ENCODE results near the gene MTMR1.

The MTMR1 gene

GRCh38 chrX:150729956-150730355 is 36.8 kb downstream of the MTMR1 start:
- TF ChIP-seq CTCF (IDR thresholded peaks at IDR 0.05; ENCODE audit: borderline replicate concordance, extremely low read depth, low read length, poor library complexity, severe bottlenecking) (no peak), EZH2 (IDR thresholded peaks at IDR 0.05; ENCODE audit: borderline replicate concordance, low read depth, low read length, severe bottlenecking) (no peak)
- H3K9ac ChIP-seq (ENCODE audit: low read depth, low read length) = no peak overlapping the region
- H3K4me3 ChIP-seq (ENCODE audit: low read depth in 1 of 2, low read length in 2 of 2) = no peak overlapping the region
- no peak overlapping the region for H2AFZ ChIP-seq (ENCODE audit: low read depth, low read length)
- H3K79me2 ChIP-seq (ENCODE audit: insufficient read depth, low read length) = peaks cover 8% of the 10 kb centered on the region
- no peak overlapping the region for H3K4me2 ChIP-seq (ENCODE audit: insufficient read depth, low read length)
- no peaks in the 10 kb centered on the region for H3K27me3 ChIP-seq (ENCODE audit: insufficient read depth, low read length, poor library complexity)
- H4K20me1 ChIP-seq (ENCODE audit: insufficient read depth, low read length) = peaks cover 7% of the 10 kb centered on the region; the same call in 1 of the 2 replicates
- H3K4me1 ChIP-seq (ENCODE audit: insufficient read depth, low read length) = no peaks in the 10 kb centered on the region
- no peak for DNase-seq
- ATAC-seq (ENCODE audit: insufficient read depth, low read depth) = no peak
- no peaks in the 10 kb centered on the region for H3K9me3 ChIP-seq (ENCODE audit: insufficient read depth, low read length, severe bottlenecking)
- H3K27ac ChIP-seq (ENCODE audit: low read length) = no peak overlapping the region
- peaks cover 72% of the 10 kb centered on the region for H3K36me3 ChIP-seq (ENCODE audit: insufficient read depth, low read length)

GRCh38 chrX:150730719-150731118 is 37.5 kb downstream of the MTMR1 start:
- ATAC-seq (ENCODE audit: insufficient read depth, low read depth) (no peak), DNase-seq (no peak)
- H3K4me3 ChIP-seq (ENCODE audit: low read depth in 1 of 2, low read length in 2 of 2) = no peak overlapping the region
- H2AFZ ChIP-seq (ENCODE audit: low read depth, low read length) = no peak overlapping the region
- no peak overlapping the region for H3K4me2 ChIP-seq (ENCODE audit: insufficient read depth, low read length)
- H3K9ac ChIP-seq (ENCODE audit: low read depth, low read length) = no peak overlapping the region
- no peaks in the 10 kb centered on the region for H3K4me1 ChIP-seq (ENCODE audit: insufficient read depth, low read length)
- H3K9me3 ChIP-seq (ENCODE audit: insufficient read depth, low read length, severe bottlenecking) = no peaks in the 10 kb centered on the region
- no peaks in the 10 kb centered on the region for H3K27me3 ChIP-seq (ENCODE audit: insufficient read depth, low read length, poor library complexity)
- peaks cover 5% of the 10 kb centered on the region for H3K79me2 ChIP-seq (ENCODE audit: insufficient read depth, low read length)
- H3K36me3 ChIP-seq (ENCODE audit: insufficient read depth, low read length) = peaks cover 79% of the 10 kb centered on the region
- no peak overlapping the region for H3K27ac ChIP-seq (ENCODE audit: low read length)
- peaks cover 6% of the 10 kb centered on the region; the same call in 1 of the 2 replicates for H4K20me1 ChIP-seq (ENCODE audit: insufficient read depth, low read length)
- no peak for TF ChIP-seq CTCF (IDR thresholded peaks at IDR 0.05; ENCODE audit: borderline replicate concordance, extremely low read depth, low read length, poor library complexity, severe bottlenecking)
- TF ChIP-seq EZH2 (IDR thresholded peaks at IDR 0.05; ENCODE audit: borderline replicate concordance, low read depth, low read length, severe bottlenecking) = no peak

- H3K36me3 ChIP-seq (ENCODE audit: insufficient read depth, low read length) = peaks cover 81% of the 10 kb centered on the region
- H2AFZ ChIP-seq (ENCODE audit: low read depth, low read length) = no peak overlapping the region
- no peaks in the 10 kb centered on the region for H3K27me3 ChIP-seq (ENCODE audit: insufficient read depth, low read length, poor library complexity)
- no peaks in the 10 kb centered on the region for H3K4me1 ChIP-seq (ENCODE audit: insufficient read depth, low read length)
- H3K9me3 ChIP-seq (ENCODE audit: insufficient read depth, low read length, severe bottlenecking) = no peaks in the 10 kb centered on the region
- no peaks in the 10 kb centered on the region for H4K20me1 ChIP-seq (ENCODE audit: insufficient read depth, low read length)
- H3K79me2 ChIP-seq (ENCODE audit: insufficient read depth, low read length) = no peaks in the 10 kb centered on the region
- H3K4me2 ChIP-seq (ENCODE audit: insufficient read depth, low read length) = no peak overlapping the region
- no peak overlapping the region for H3K27ac ChIP-seq (ENCODE audit: low read length)
- no peak for TF ChIP-seq CTCF (IDR thresholded peaks at IDR 0.05; ENCODE audit: borderline replicate concordance, extremely low read depth, low read length, poor library complexity, severe bottlenecking)
- no peak for TF ChIP-seq EZH2 (IDR thresholded peaks at IDR 0.05; ENCODE audit: borderline replicate concordance, low read depth, low read length, severe bottlenecking)
- no peak overlapping the region for H3K9ac ChIP-seq (ENCODE audit: low read depth, low read length)
- ATAC-seq (ENCODE audit: insufficient read depth, low read depth) (no peak), DNase-seq (no peak)
- no peak overlapping the region for H3K4me3 ChIP-seq (ENCODE audit: low read depth in 1 of 2, low read length in 2 of 2)
Observed at GRCh38 chrX:150731795-150732194, 38.6 kb downstream of the MTMR1 start.

GRCh38 chrX:150736475-150736874 is 43.3 kb downstream of the MTMR1 start:
- H3K4me1 ChIP-seq (ENCODE audit: insufficient read depth, low read length) = no peaks in the 10 kb centered on the region
- H3K4me3 ChIP-seq (ENCODE audit: low read depth in 1 of 2, low read length in 2 of 2) = no peak overlapping the region
- H3K79me2 ChIP-seq (ENCODE audit: insufficient read depth, low read length) = no peaks in the 10 kb centered on the region
- H2AFZ ChIP-seq (ENCODE audit: low read depth, low read length) = no peak overlapping the region
- no peak overlapping the region for H3K9ac ChIP-seq (ENCODE audit: low read depth, low read length)
- DNase-seq = no peak
- no peak overlapping the region for H3K27ac ChIP-seq (ENCODE audit: low read length)
- H4K20me1 ChIP-seq (ENCODE audit: insufficient read depth, low read length) = no peaks in the 10 kb centered on the region
- no peak overlapping the region for H3K4me2 ChIP-seq (ENCODE audit: insufficient read depth, low read length)
- H3K9me3 ChIP-seq (ENCODE audit: insufficient read depth, low read length, severe bottlenecking) = no peaks in the 10 kb centered on the region
- H3K27me3 ChIP-seq (ENCODE audit: insufficient read depth, low read length, poor library complexity) = no peaks in the 10 kb centered on the region
- ATAC-seq (ENCODE audit: insufficient read depth, low read depth) = no peak
- TF ChIP-seq CTCF (IDR thresholded peaks at IDR 0.05; ENCODE audit: borderline replicate concordance, extremely low read depth, low read length, poor library complexity, severe bottlenecking) = no peak
- no peak for TF ChIP-seq EZH2 (IDR thresholded peaks at IDR 0.05; ENCODE audit: borderline replicate concordance, low read depth, low read length, severe bottlenecking)
- H3K36me3 ChIP-seq (ENCODE audit: insufficient read depth, low read length) = peaks cover 94% of the 10 kb centered on the region

Data from DND-41 (cell line).